Activated T-cell treated with anti-CD3 and anti-CD28 coated beads, Interleukin-2, amount 50 U/mL, for 1 hour (primary cell): ENCODE results near the gene TNFAIP8L3.

Source experiments
- DNase-seq: peaks from one replicate; pipeline ENCODE4 v3.0.0-alpha.2; 2020

TNFAIP8L3 gene

DNA sequence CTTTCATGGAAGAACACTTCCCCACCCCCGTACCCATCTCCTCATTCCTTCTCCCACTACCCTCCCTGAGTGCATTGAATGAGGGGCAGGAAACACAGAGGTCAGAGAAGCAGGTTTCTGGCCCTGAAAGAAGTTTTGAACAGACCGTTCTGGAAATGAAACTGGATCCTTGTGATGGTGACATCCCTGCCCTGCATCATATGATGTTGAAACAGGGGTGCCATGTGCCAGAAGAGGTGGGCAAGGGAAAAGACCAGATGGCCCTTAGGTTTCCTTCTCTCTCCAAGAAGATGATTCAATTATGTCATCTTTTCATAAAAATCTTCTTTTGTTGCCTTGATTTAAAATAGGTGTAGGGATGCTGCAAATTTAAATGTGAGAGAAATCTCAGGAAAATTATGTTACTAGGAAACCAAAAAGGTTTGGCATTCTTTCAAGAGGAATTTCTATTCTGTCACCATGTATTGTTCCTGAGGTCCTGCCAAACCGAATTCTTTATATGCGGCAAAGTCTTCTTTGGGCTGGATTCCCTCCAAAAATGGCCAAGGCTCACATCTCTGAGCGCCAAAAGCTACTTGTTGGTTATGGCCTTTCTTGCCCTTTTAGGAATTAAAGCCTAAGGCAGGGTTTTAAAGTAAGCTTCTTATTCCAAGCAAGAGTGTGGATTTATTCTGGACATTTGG, 19.9 kb upstream of the TNFAIP8L3 start:
- no peak for DNase-seq

DNA sequence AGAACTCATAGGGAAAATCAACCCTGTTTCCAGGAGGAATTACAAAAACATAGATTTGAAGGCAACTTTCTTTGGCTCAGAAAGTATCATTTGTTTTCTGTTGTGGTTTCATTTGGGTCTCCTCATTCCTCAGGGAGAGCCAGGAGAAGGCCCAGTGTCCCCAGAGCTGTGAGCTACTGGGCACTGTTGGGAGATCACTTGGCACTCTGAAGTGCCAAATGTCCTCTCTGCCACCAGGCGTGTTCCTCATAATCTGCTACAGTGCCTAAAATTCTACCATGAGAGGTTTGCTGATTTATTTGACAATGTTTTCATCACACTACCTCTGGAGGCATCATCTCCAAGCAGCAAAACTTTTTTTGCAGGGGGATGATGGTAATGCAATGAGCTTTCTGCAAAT, 17.4 kb upstream of the TNFAIP8L3 start:
- DNase-seq = no peak

DNA sequence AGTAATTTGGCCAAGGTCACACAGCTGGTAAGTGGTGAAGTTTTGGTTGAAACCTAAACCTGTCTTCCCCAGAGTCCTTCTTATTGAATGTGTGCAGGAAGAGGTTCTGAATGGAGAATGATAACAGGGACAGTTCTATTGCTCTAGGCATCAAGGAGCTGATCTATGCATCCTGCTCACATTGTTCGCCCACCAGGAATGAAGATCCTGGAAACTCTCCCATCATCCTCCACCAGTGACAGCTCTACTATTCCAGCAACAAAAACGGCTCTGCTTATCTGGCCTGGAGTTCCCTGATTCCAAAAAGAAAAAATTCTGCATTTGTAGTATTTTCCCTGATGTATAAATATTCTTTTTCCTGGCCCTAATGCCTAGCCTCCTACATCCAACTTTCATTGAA, 16.4 kb upstream of the TNFAIP8L3 start:
- no peak for DNase-seq

DNA sequence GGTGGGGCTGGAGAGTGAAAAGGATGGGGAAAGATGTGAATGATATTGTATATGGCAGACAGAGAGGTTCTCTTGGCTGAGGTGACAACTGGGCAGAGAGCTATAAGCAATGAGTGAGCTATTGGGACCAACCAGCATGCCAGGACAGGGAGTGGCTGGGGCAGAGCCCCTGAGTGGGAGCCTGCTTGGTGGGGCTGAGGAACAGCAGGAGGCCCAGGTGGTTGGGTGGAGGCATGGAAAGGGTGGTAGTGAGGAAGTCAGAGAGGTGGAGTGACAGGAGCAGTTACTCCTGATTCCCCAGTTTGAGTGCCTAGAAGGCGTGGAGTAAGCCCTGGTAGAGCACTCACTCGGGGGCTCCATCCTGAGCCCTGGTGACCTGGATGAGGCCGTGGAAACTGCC, 15.5 kb upstream of the TNFAIP8L3 start:
- DNase-seq = no peak

DNA sequence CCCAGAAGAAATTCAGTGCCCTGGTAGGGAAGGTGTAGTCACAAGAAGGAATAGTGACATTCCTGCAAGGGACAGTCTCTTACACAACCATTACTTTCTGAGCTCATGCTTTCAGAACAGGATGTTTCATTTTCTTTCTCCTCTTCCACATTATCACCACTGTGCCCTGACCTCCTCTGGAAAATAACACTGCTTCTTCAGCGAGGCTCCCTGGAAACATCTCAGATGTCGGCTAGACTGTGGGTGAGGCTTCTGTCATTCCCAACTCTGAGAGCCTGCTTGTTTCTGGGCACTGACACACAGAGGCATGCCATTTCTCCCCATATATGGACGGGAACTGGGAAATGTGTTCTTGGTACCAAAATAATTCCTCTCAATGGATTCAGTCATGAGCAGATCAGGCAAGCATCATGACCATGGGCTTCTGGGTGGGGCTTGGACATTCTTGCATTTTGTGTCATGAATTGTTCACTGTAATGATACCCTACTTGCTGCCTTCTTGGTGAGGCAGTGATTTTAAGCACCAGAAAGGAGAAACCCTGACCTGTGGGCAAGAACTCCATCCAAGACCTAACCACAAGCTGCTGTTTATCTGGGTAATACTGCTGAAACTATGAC, 14.3 kb upstream of the TNFAIP8L3 start:
- DNase-seq = no peak

DNA sequence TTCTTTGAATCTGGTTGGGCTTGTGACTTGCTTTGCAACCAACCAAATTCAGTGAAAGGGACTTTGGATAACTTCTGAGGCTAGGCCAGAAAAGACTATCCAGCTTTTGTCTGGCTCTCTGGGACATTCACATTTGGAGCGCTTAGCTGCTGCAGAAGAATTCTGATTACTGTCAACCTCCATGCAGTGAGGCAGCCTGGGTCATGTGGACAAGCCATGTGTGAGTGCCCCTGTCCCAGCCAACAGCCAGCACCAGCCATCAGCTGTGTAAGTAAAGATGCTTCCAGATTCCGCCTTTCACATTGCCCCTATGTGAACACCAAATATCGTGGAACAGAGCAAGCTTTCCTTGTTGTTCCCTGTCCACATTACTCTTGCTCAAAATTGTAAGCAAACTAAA, 12.9 kb upstream of the TNFAIP8L3 start:
- DNase-seq = no peak

DNA sequence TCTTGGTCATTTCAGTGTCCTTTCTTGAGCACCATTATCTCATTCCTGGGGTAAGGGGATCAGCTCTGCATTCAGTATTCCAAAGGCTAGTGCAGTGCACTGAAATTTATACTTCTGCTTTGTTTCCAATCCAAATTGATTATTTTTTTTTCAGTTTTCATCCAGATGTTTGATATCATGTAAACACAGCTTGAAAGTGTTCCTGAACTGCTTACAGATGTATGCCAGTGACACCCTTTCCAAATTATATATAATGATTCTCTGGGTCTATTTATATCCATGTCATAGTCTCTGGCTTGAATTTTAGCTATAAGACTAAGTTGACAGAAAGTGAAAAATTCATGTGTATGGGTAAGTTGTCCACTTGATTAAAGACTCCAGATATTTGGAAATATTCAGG, 11.8 kb upstream of the TNFAIP8L3 start:
- DNase-seq = no peak

DNA sequence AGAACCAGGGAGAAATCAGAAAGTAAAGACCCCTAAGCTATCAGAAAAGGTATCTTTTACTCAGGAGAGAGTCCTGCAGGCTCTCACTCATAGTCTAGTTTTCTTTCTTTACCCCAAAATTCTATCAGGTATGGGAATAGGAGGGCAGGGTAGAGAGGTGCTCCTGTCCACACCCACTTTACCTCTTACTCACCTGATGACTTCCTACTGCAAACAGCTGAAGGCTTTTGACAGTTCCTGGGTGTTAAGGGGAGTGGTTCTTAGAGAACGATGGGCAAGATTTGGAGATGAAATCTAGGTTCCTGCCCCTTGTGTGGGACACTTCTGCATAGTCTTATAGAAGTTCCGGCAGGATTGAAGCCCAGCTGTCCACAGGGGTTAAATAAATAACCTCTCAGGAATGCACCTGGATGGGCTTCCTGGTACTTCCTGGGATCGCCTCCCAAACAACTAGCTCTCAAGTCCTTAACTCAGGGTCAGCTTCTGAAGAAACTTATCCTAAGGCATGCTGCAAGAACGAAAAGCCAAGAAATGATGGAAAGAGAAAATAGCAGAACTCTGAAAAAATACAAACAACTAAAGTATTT, 10.8 kb upstream of the TNFAIP8L3 start:
- DNase-seq = no peak

DNA sequence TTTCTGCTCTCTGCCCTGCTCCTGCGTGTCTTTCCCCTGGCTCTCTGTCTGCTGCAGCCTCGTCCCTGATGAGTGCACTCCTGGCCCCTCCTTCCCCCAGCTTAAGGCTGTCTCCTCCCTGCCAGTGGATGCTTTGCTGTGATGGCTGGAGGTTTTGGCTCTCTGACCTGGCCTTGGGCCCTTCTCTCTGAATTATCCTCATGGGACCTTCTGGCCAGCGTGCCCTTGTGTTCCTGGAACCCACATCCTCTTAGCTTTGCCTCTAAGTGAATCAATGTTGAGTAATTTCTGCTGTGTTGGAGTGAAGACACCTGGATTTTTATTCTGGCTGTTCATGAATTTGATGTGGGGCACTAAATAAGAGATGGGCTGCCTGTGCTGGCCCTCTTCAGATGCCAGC, 9.8 kb upstream of the TNFAIP8L3 start:
- DNase-seq = no peak

DNA sequence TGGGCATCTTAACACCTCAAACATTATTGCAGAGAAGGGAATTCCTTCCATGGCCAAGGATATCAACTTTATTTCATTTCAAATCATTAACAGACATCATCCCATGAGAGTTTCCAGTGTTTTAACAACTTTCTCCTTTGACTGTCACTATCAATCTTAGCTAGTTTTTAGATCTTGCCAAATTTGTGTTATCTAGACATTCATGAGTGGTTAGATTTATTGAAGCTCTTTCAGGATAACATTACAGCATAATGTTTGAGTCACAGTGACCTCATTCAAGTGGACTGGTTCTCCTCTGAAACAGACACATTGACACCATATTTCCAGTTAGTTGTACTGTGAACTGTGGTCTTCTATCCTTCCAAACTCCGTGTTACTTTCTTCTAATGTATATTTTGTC, 8.6 kb upstream of the TNFAIP8L3 start:
- no peak for DNase-seq

DNA sequence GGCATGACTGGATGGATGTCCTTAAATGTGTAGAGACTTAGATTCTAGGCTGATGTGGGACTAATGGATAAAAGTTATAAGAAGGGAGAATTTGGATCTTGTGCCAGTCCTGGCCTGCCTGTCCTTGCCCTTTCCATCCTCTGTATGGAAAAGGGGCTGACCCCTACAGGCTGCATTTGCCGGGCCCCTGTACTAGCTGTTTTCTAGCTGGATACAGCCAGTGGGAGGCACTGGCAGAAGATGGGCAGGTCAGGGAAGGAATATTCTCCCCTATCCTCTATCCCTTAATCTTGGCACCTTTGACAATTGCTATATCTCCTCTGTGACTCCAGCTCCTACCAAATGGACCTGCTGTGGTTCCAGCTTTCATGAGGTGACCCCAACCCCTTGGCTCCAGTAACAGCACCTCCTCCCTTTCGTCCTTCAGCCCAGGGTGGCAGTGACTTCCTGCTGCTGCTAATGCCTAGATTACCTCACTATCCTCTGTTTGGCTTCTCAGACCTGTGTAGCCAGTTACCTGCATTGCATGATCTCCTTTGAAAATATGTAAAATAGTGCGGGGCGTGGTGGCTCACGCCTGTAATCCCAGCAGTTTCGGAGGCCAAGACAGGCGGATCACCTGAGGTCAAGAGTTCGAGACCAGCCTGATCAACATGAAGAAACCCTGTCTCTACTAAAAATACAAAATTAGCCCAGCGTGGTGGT, 6.2 kb upstream of the TNFAIP8L3 start:
- no peak for DNase-seq

DNA sequence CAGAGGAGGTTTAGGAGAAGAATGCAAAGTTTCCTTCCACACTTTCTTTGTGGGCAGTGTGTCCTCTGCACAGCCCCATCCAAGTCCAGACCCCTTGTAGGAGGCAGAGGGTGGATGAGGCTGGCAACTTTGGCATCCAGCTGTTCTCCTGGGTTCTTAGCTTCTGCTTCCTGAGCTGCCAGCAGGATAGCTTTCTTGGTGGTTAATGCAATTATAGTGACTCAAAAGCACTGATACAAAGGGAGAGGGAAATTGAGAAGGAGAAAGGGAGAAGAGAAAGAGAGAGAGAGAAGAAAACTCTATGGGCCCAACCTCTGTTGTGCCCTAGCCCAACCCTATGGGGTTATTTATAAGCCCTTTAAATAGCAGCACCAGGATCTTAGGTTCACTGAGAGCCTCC, 4.5 kb upstream of the TNFAIP8L3 start:
- DNase-seq = no peak

DNA sequence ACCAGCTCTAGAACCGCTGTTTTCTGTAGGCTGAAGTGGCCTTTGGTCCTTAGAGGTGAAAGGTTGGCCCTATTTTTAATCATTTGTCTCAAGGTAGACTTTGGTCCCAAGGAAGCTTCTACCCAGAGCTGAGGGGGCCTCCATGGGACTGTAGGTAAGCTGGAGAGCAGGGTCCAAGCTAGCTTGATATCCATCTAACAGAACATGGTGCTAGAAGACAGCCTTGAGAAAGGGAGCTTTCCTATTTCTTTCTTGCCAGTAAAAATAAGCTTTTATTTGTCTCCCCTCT, 3.6 kb upstream of the TNFAIP8L3 start:
- no peak for DNase-seq

DNA sequence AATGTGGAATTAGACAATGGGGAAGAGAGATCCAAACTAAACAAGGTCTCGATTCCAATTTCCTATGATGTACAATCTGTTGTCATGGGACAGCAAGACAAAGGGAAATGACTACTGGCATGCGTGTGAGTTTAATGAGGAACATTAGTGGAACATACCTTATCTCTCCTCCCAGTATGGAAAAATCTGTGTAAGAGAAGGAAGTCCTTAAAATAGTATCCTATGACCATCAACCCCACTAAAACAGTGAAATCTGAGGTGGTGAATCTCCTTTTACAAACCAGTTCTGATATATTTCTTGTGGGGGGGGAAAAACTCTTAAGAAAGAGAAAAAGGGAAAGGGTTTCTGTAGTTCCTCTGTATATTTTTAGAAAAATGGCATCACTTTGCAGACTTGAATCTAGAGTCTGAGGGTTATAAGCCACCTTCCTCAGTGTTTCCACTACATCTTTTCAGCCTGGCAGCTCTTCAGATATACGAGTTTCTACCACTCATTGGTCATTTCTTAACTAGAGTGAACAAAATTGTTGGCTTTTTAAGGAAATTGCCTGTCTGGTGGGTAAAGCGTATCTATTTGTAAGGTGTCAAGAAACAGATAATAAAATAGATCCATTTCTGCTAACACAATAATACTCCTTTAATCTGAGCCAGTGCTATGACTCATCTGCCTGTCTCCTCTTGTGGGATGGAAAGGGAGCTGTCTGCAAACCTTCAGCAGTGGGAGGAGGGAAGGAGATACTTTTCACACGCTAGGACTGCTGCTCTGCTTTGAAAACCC, 3.0 kb upstream of the TNFAIP8L3 start:
- DNase-seq = no peak

DNA sequence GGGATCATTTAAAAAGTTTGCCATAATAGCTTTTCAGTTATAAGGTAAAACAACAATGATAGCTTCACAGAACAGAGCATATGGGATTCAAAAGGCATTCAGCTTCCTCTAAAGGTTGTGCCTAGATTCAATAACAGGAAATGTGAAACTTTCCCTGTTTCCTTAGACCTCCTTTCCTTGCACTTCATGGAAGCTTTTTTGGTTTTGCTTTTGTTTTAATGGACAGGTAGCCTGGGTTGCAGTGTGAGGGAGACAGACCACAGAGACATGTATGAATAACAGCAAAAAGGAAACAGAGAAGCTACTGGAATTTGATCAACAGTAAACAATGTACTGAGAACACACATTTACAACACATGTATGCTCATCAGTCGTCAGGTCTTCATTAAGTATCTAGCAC, 2.3 kb upstream of the TNFAIP8L3 start:
- DNase-seq = no peak

DNA sequence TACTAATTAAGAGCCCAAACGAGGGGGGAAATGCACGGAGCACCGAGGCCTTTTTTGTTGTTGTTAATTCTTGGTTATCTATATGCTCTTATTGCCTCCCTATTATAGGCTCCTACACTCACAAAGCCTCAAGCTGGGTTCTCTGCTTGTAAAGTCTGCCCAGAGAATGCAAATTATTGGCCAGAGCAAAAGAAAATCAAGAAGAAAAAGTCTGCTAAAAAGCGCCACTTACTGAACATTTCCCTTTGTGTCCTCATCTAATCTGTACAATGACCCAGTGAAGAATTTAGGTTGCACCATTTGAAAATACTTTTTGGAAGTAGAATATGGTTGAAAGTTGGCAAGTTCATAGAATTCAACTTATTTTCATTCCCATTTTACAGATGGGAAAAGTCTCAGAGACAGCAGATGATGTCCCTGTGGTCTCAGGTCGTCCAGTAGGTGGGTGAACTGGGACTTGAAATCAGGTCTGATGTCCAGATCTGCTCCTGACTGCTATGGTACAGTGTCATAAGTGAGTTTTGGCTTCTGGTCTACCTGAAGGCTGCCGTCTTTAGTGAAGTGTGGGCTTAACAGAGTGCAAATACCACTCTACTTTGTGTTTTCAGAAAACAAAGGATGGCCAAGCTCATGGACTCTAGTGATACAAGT, 1.1 kb upstream of the TNFAIP8L3 start:
- no peak for DNase-seq

DNA sequence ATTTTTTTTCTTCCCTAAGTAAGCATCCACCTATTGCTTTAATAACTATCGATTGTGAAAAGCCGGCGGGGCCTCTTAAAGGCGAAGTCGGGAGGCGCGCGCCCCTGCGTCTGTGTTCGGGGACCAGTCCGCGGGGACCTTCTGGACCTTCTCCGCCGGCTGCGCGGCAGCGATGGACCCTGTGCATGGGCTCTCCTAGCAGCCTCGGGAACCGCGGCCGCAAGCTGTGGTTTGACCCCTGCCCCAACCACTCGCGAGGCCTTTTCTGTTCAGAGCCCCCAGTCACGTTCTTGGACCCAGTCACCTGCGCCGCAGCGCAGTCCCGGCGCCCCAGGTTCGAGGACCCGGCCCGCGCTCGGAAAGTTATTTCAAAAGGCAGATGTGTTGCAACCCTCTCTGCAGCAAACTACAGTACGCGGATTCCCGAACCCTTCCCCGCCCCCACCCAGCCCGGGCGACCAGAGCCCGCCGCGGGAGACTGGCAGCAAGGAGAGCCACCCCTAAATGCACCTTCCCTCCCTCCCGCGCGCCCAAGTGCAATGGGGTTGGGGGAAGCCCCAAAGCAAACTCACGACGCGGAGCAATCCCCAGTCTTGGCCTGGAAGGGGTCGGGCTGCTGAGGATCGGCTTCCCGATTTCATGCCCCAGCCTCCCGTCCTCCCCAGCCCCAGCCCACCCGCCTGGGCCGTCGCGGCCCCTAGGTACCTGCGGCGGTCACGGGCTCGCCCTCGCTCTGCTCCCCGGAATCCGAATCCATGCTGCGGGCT, 684 bp downstream of the TNFAIP8L3 start:
- DNase-seq = no peak

DNA sequence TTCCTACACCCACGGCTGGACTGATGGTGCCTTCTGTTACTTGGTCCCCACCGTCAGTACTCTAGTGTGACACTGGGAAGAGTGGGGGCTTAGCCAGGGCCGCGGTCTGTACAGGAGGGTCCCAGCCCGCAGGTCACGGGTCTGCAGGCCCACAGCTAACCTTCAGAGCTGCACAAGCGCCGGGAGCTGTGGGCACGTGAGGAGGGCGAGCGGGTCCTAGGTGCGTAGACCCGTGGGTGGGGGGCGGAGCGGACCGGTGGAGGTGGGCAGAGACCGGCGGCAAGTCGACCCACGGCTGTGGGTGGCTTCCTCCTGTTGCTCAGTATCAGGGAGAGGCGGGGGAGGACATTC, 1.2 kb downstream of the TNFAIP8L3 start:
- no peak for DNase-seq

DNA sequence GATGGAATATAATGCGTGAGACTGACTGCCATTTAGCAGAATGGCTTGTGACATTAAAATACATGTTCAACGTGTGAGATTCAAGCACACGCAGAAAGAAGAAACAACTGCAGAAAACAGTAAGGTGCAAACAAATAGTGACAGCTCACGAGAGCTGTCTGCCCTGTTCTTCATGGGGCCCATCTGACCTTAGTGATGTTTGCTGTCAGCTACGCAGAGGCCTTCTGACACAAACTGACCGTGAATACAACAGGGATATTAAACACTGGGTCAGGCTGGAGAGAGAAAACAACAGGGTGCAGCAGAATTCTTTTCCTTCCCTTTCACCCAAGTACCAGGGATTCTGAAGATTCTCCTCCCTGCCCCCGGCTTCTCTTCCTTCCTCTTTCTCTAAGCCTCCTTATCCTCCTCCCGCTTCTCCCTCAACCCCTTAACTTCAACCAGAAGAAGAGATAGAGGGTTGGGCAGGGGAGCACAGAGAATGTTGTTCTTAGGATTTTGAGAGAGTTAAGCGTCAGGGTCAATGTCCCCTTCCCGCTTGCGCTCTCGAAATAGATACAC, 2.1 kb downstream of the TNFAIP8L3 start:
- DNase-seq = no peak

DNA sequence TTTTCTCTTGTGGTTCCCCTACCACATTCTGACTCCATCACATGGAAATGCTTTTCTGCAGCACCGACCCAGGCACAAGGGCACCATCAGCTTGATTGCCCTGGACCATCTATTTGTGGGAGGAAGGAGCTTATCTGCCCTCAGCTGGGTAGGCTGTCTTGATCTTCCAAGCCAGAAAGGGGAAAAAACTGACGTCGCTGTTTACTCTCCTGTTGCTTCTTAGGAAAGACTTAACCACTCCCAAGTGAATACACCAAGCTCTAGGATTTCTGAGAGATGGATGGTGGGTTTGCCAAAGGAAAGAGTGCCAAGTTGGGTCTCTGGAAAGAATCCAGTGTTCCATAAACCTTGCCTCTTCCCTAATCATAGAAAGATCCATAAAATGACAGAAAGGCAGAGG, 4.0 kb downstream of the TNFAIP8L3 start:
- DNase-seq = no peak

DNA sequence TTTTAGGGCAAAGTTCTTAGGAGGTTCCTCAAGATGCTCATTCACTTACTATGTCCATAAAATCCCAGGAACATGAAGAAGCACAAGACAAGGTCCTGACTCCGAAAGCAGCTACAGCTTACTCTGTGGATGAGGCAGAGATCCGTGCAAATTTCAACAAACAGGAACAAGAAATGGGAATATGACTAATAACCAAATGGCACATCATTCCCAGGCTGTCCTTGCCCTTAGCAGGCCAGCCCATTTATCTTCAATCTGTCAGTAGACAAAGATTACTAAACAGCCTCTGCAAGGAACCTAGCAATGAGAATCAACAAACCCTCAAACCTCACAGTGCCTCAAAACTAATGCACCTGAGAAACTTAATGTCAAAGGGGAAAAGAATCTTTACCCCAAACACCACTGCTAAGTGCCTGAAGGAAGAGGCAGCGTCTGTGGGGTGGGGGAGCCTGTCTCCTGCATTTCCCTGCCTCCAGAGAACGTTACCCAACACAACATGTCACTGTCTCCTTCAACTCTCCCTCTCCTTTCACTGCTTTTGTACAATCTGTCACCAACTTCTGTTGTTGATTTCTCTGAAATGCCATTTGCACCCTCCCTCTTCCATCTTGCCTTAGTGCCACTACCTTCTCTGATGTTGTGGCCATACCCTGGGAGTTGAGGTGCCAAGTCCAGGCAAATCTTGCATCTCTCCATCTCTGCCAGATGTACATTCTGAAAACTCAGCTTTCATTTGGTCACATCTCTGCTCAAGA, 4.8 kb downstream of the TNFAIP8L3 start:
- DNase-seq = no peak
